H1 (cell line): ENCODE data around the gene VSNL1. TPM values are rescaled to one million over a fixed set of nuclear protein-coding genes. Genes with fewer than 3 reads are reported as not detected.

Experiments used
- CTCF ChIA-PET: fragments of 300-600 bp; sonication (Branson Sonifier 250); formaldehyde crosslinking; loops from one replicate; lab custom pipeline; 2021; ENCODE audit not compliant: partially characterized antibody; lab: Charles Lee
- POLR2A ChIA-PET: fragments of 300-600 bp; sonication (Branson Sonifier 250); formaldehyde crosslinking; loops from one replicate; lab custom pipeline; 2021; ENCODE audit warnings: inconsistent platforms; ENCODE audit not compliant: partially characterized antibody; lab: Charles Lee
- DNase-seq, 2 experiments: peaks; one replicate each; pipeline versions ENCODE4 v3.0.0 to v3.0.0-alpha.2; 2010 to 2022; ENCODE audit warnings: low spot score in 2 of 2, low read depth in 1 of 2, mixed read lengths in 1 of 2
- FAIRE-seq: peaks from 2 replicates; lab custom pipeline; 2011; peaks lifted over from hg19 to GRCh38; lab: Jason Lieb, UNC
- H2AFZ ChIP-seq: 2 replicates; pipeline ENCODE4 v1.8.1; 2012; ENCODE audit warnings: low read length, inconsistent platforms
- H2AK5ac ChIP-seq: 2 replicates; pipeline ENCODE4 v1.6.1; 2013; ENCODE audit warnings: low read depth, low read length
- H2BK120ac ChIP-seq: replicated peaks from 2 replicates; pipeline ENCODE3; 2013; ENCODE audit warnings: low read depth, low read length, inconsistent platforms
- H2BK12ac ChIP-seq: 2 replicates; pipeline ENCODE4 v1.6.1; 2013; ENCODE audit warnings: low read depth, low read length
- H2BK15ac ChIP-seq: 2 replicates; pipeline ENCODE4 v1.6.1; 2013; ENCODE audit warnings: low read length
- H2BK20ac ChIP-seq: 2 replicates; pipeline ENCODE4 v1.6.1; 2013; ENCODE audit warnings: low read length
- H2BK5ac ChIP-seq: 2 replicates; pipeline ENCODE4 v1.6.1; 2013; ENCODE audit warnings: low read depth, low read length
- H3K14ac ChIP-seq: 2 replicates; pipeline ENCODE4 v1.6.1; 2013; ENCODE audit warnings: inconsistent platforms; ENCODE audit not compliant: insufficient read length
- H3K18ac ChIP-seq: 2 replicates; pipeline ENCODE4 v1.6.1; 2013; ENCODE audit warnings: low read length; ENCODE audit errors: extremely low read depth
- H3K23ac ChIP-seq: 2 replicates; pipeline ENCODE4 v1.6.1; 2013; ENCODE audit warnings: inconsistent platforms; ENCODE audit not compliant: insufficient read length
- H3K23me2 ChIP-seq: 2 replicates; pipeline ENCODE4 v1.6.1; 2013; ENCODE audit warnings: low read depth, low read length
- H3K27ac ChIP-seq: 2 replicates; pipeline ENCODE4 v1.6.1; 2011; ENCODE audit warnings: low read depth, low read length, inconsistent platforms
- H3K27me3 ChIP-seq, 4 experiments: replicated peaks in 1 of 4; 1 replicate in 1 of 4; 2 replicates in 3 of 4; pipeline versions ENCODE4 v1.6.1 to v1.8.1; 2011 to 2013; ENCODE audit warnings: low read length in 3 of 4, mild to moderate bottlenecking in 3 of 4, inconsistent platforms in 2 of 4, mixed read lengths in 2 of 4, moderate library complexity in 1 of 4; ENCODE audit not compliant: control insufficient read depth in 3 of 4, insufficient read depth in 3 of 4; ENCODE audit errors: extremely low read depth in 1 of 4
- H3K36me3 ChIP-seq, 4 experiments: 2 replicates each; pipeline versions ENCODE4 v1.6.1 to v1.8.1; 2011 to 2013; ENCODE audit warnings: mild to moderate bottlenecking in 4 of 4, low read length in 3 of 4, moderate library complexity in 2 of 4, control low read depth in 1 of 4, inconsistent platforms in 1 of 4; ENCODE audit not compliant: insufficient read depth in 4 of 4, control insufficient read depth in 2 of 4
- H3K4ac ChIP-seq: replicated peaks from 2 replicates; pipeline ENCODE3; 2013; ENCODE audit warnings: low read length, low read depth, mixed read lengths, inconsistent platforms; ENCODE audit not compliant: insufficient read length
- H3K4me1 ChIP-seq, 4 experiments: replicated peaks in 1 of 4; 1 replicate in 1 of 4; 2 replicates in 3 of 4; pipeline versions ENCODE4 v1.6.1 to v1.8.1; 2011 to 2013; ENCODE audit warnings: low read length in 3 of 4, inconsistent platforms in 2 of 4, mixed read lengths in 1 of 4; ENCODE audit not compliant: insufficient read depth in 4 of 4, control insufficient read depth in 3 of 4
- H3K4me2 ChIP-seq, 2 experiments: 2 replicates each; pipeline versions ENCODE4 v1.6.1 to v1.8.1; 2011 to 2013; ENCODE audit warnings: low read depth in 2 of 2, low read length in 2 of 2, control low read depth in 1 of 2, inconsistent platforms in 1 of 2, mild to moderate bottlenecking in 1 of 2; ENCODE audit not compliant: insufficient read depth in 1 of 2
- H3K4me3 ChIP-seq, 4 experiments: fragments of 200-600, 300-600 bp in 1 of 4; sonication (generic), shearing (Covaris generic), sonication (Bioruptor Twin) in 1 of 4; 2 replicates each; pipeline versions ENCODE4 v1.5.1 to v1.8.1; 2011 to 2016; ENCODE audit warnings: low read length in 4 of 4, low read depth in 3 of 4, control low read depth in 2 of 4, inconsistent platforms in 2 of 4, mild to moderate bottlenecking in 2 of 4, mixed read lengths in 1 of 4, moderate library complexity in 1 of 4; ENCODE audit not compliant: insufficient read depth in 2 of 4; ENCODE audit errors: extremely low read depth in 1 of 4
- H3K56ac ChIP-seq: replicated peaks from 2 replicates; pipeline ENCODE3; 2013; ENCODE audit warnings: low read depth, mild to moderate bottlenecking, mixed read lengths, low read length, inconsistent platforms; ENCODE audit not compliant: insufficient read length
- H3K79me1 ChIP-seq: 2 replicates; pipeline ENCODE4 v1.6.1; 2013; ENCODE audit warnings: low read depth, low read length, control low read depth
- H3K79me2 ChIP-seq, 2 experiments: 2 replicates each; pipeline versions ENCODE4 v1.6.1 to v1.8.1; 2012 to 2013; ENCODE audit warnings: low read length in 2 of 2, mild to moderate bottlenecking in 2 of 2, inconsistent platforms in 1 of 2; ENCODE audit not compliant: insufficient read depth in 2 of 2, control insufficient read depth in 1 of 2
- H3K9ac ChIP-seq, 4 experiments: replicated peaks in 1 of 4; 1 replicate in 1 of 4; 2 replicates in 3 of 4; pipeline versions ENCODE4 v1.6.1 to v1.8.1; 2011 to 2013; ENCODE audit warnings: low read depth in 3 of 4, low read length in 3 of 4, control low read depth in 2 of 4, mild to moderate bottlenecking in 2 of 4, moderate library complexity in 2 of 4, inconsistent platforms in 1 of 4; ENCODE audit errors: extremely low read depth in 1 of 4
- H3K9me3 ChIP-seq, 2 experiments: 2 replicates each; pipeline versions ENCODE4 v1.6.1 to v1.8.1; 2012 to 2013; ENCODE audit warnings: mild to moderate bottlenecking in 2 of 2, moderate library complexity in 2 of 2, control low read depth in 1 of 2, inconsistent platforms in 1 of 2, low read depth in 1 of 2, low read length in 1 of 2, mixed read lengths in 1 of 2; ENCODE audit not compliant: insufficient read depth in 2 of 2
- H4K20me1 ChIP-seq, 2 experiments: replicated peaks in 1 of 2; 2 replicates each; pipeline versions ENCODE3 to v1.8.1; 2011 to 2013; ENCODE audit warnings: inconsistent platforms in 2 of 2, low read length in 2 of 2, mild to moderate bottlenecking in 1 of 2; ENCODE audit not compliant: insufficient read depth in 2 of 2, control insufficient read depth in 1 of 2
- H4K5ac ChIP-seq: 2 replicates; pipeline ENCODE4 v1.6.1; 2013; ENCODE audit warnings: low read length, low read depth, mixed read lengths, inconsistent platforms; ENCODE audit not compliant: insufficient read length
- H4K8ac ChIP-seq: 2 replicates; pipeline ENCODE4 v1.8.0; 2013; ENCODE audit warnings: mild to moderate bottlenecking, moderate library complexity, low read length, inconsistent platforms; ENCODE audit not compliant: insufficient read depth; ENCODE audit errors: extremely low read depth
- H4K91ac ChIP-seq: replicated peaks from 2 replicates; pipeline ENCODE3; 2013; ENCODE audit warnings: low read length, mixed read lengths, inconsistent platforms; ENCODE audit not compliant: insufficient read length
- ASH2L ChIP-seq: fragments of 200-600, 300-600 bp; sonication (generic); IDR thresholded peaks from one replicate; pipeline ENCODE4 v1.7.1; 2017; ENCODE audit warnings: low read length
- CEBPB ChIP-seq: IDR thresholded peaks from 2 replicates; pipeline ENCODE4 v1.6.1; 2012; ENCODE audit warnings: low read depth, low read length
- CTBP2 ChIP-seq: IDR thresholded peaks from 2 replicates; pipeline ENCODE4 v1.7.0; 2011; ENCODE audit warnings: borderline replicate concordance, mild to moderate bottlenecking, moderate library complexity, mixed read lengths, low read length; ENCODE audit not compliant: insufficient read depth, insufficient read length
- FOSL1 ChIP-seq: IDR thresholded peaks from 2 replicates; pipeline ENCODE4 v1.6.1; 2011; ENCODE audit warnings: mild to moderate bottlenecking, low read depth, low read length, moderate library complexity; ENCODE audit not compliant: insufficient read depth
- GABPA ChIP-seq: IDR thresholded peaks from 2 replicates; pipeline ENCODE4 v1.6.1; 2011; ENCODE audit warnings: mild to moderate bottlenecking, low read length, moderate library complexity, borderline replicate concordance; ENCODE audit not compliant: insufficient read depth
- HDAC6 ChIP-seq: IDR thresholded peaks from one replicate; pipeline ENCODE4 v1.7.1; 2012; ENCODE audit warnings: low read depth, mild to moderate bottlenecking, inconsistent platforms, low read length, moderate library complexity
- KDM5A ChIP-seq: fragments of 200-600 bp; IDR thresholded peaks from 2 replicates; pipeline ENCODE4 v1.7.1; 2012; ENCODE audit warnings: mild to moderate bottlenecking, low read length, inconsistent platforms, mixed read lengths
- POLR2AphosphoS5 ChIP-seq: IDR thresholded peaks from 2 replicates; pipeline ENCODE4 v1.6.1; 2011; ENCODE audit warnings: low read depth, low read length
- POU5F1 ChIP-seq: IDR thresholded peaks from 2 replicates; pipeline ENCODE4 v1.6.1; 2011; ENCODE audit warnings: low read depth, mild to moderate bottlenecking, low read length, moderate library complexity
- SAP30 ChIP-seq: fragments of 300-600 bp; sonication (generic); IDR thresholded peaks from 2 replicates; pipeline ENCODE4 v1.7.1; 2012; ENCODE audit warnings: low read length, moderate library complexity, mild to moderate bottlenecking, inconsistent platforms; ENCODE audit not compliant: insufficient read depth, insufficient replicate concordance
- ZNF274 ChIP-seq: IDR thresholded peaks from 2 replicates; pipeline ENCODE4 v1.7.0; 2012; ENCODE audit warnings: low read length, borderline replicate concordance; ENCODE audit errors: extremely low read depth
- WGBS, 2 experiments: shearing (Covaris generic) in 1 of 2; methylation state at CpG; one replicate each; pipeline versions ENCODE4 v1.1.6 to v1.1.7; 2013 to 2015; ENCODE audit warnings: low lambda C conversion rate in 2 of 2, mixed read lengths in 2 of 2, inconsistent platforms in 1 of 2, low coverage in 1 of 2, missing lambda C conversion rate in 1 of 2; ENCODE audit not compliant: insufficient replicate concordance in 2 of 2, insufficient coverage in 1 of 2, insufficient read length in 1 of 2; ENCODE audit errors: extremely low coverage in 1 of 2, missing lambda C conversion rate in 1 of 2; 5-methylcytosine and 5-hydroxymethylcytosine counted together
- polyA plus RNA-seq, 7 experiments: library from polyadenylated mRNA; depleted of rRNA in 3 of 7; stranded (reverse) in 5 of 7; unstranded in 2 of 7; fragments of >200 nt in 5 of 7; fragments of 200-250 nt in 2 of 7; gene quantifications; 1 replicate in 5 of 7; 2 replicates in 1 of 7; 4 replicates in 1 of 7; pipeline versions ENCODE4 v1.2.1 to v1.2.3, GENCODE V29; 2011 to 2013; ENCODE audit warnings: missing spikeins in 2 of 7, mixed read lengths in 2 of 7
- total RNA-seq: library from RNA; stranded (reverse); fragmentation: NEBNext Ultra II Directional; extraction: Animal tissue kit (Norgen Biotek cat#: 25700); gene quantifications from 2 replicates; pipeline ENCODE4 v1.2.1, GENCODE V29; 2021
- TF ChIP-seq, protein P1 (sequence below): IDR thresholded peaks from 2 replicates; pipeline ENCODE4 v1.6.1; 2012; ENCODE audit warnings: inconsistent platforms

Gene VSNL1
- total and polyA plus RNA-seq, 2 of the 8 experiments (the other 6 are each of a cell fraction or from before 2014, with no cell fraction given): 49.4 to 108 TPM

DNA sequence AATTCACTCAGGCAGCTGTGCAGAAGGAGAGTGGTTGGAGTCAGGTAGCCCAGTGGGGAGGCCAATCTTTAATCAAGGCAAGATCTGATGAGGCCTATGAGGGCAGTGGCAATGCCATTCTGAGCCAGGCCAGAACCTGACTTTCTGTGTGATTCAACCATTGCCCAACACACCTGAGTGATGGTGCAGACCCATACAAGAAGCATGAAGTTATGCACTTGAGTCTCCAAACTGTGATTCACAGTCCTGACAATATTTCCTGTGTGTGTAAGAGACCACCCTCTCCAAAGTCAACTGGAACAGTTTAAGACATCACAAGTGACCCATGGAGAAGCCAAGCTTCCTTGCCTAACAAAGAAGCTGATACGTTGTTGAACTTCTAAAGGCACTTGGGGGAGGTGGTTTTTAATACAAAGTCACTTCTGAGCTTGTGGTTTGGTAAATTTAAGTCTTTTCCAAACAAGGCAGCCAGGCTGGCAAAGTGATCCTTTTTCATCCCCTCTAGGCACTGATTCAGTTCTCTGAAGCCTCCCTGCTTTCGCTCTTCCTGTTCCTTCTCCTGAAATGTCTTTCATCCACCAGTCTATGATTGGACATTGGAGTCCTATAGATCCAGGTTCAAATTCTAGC is 49.0 kb downstream of the VSNL1 start:
- no peak overlapping the region for H2AFZ ChIP-seq
- H3K23me2 ChIP-seq: no peaks in the 10 kb centered on the region
- no peak overlapping the region for H3K9ac ChIP-seq
- H3K36me3 ChIP-seq: peaks cover 0 to 4% (median 2%) of the 10 kb centered on the region in 4 experiments; a peak in 4 of 8 replicates
- H2BK20ac ChIP-seq: no peak overlapping the region; the same call in 1 of the 2 replicates
- peak overlapping the region; percentile 60 for H2BK12ac ChIP-seq
- H3K4me3 ChIP-seq: no peak overlapping the region
- H3K4me1 ChIP-seq: peaks cover 0 to 20% (median 12%) of the 10 kb centered on the region in 4 experiments; a peak in 6 of 7 replicates
- H3K79me2 ChIP-seq: peaks cover 0 to 57% of the 10 kb centered on the region in 2 experiments; a peak in 2 of 4 replicates
- H2AK5ac ChIP-seq: peak overlapping the region; percentile 7; the same call in 1 of the 2 replicates
- peak overlapping the region; percentile 76 for H2BK5ac ChIP-seq
- CTCF ChIA-PET: interaction anchor here (0.9 to 2.7 kb wide), 2 partner anchors 11 to 16 kb away, joined by 3 to 13 read pairs; no protein-coding TSS in a partner anchor
- no peak overlapping the region for H4K8ac ChIP-seq
- DNase-seq: peak in 1 of 2 experiments; percentile 39
- H3K27me3 ChIP-seq: no peaks in the 10 kb centered on the region
- WGBS, 2 experiments: 83% methylated on average over 2 of the region's 2 CpGs; no CpG with 5 or more reads in 1 of the 2 experiments
- no peak for FAIRE-seq
- peaks cover 0 to under 1% of the 10 kb centered on the region in 2 experiments for H4K20me1 ChIP-seq
- no peak overlapping the region for H2BK120ac ChIP-seq
- H3K56ac ChIP-seq: no peak overlapping the region
- H3K9me3 ChIP-seq: no peaks in the 10 kb centered on the region
- no peak overlapping the region for H3K23ac ChIP-seq
- H3K4ac ChIP-seq: no peak overlapping the region
- H3K79me1 ChIP-seq: peaks cover 3% of the 10 kb centered on the region; the same call in 1 of the 2 replicates
- no peak overlapping the region for H2BK15ac ChIP-seq
- peak overlapping the region; percentile 14 for H4K91ac ChIP-seq
- peak overlapping the region; percentile 34; the same call in 1 of the 2 replicates for H3K27ac ChIP-seq
- H4K5ac ChIP-seq: no peak overlapping the region
- H3K14ac ChIP-seq: no peak overlapping the region
- H3K18ac ChIP-seq: no peak overlapping the region; the same call in 1 of the 2 replicates
- POLR2A ChIA-PET: interaction anchor here (0.5 to 1.9 kb wide), 4 partner anchors 10 to 33 kb away, joined by 3 to 6 read pairs (median 3); no protein-coding TSS in a partner anchor
- H3K4me2 ChIP-seq: peak overlapping the region in 1 of 2 experiments; percentile 47; a peak in 1 of 4 replicates
- TF ChIP-seq ASH2L (no peak), SAP30 (no peak), HDAC6 (no peak), CEBPB (no peak), POLR2AphosphoS5 (no peak), KDM5A (no peak), POU5F1 (no peak), CTBP2 (no peak), FOSL1 (no peak), ZNF274 (no peak), GABPA (no peak)
- TF ChIP-seq, protein P1, sequence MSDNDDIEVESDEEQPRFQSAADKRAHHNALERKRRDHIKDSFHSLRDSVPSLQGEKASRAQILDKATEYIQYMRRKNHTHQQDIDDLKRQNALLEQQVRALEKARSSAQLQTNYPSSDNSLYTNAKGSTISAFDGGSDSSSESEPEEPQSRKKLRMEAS: no peak
